HUES48 (cell line): ENCODE measurements around the gene MRPL47.
A peak's percentile ranks its signal among the peaks of the same experiment; 100 is the strongest.

Source experiments
- H3K27ac ChIP-seq: one replicate; pipeline ENCODE4 v1.7.0; 2013; ENCODE audit warnings: low read depth, low read length, inconsistent platforms
- H3K27me3 ChIP-seq: 2 replicates; pipeline ENCODE4 v1.6.1; 2013; ENCODE audit warnings: mild to moderate bottlenecking, low read length; ENCODE audit not compliant: control insufficient read depth, insufficient read depth
- H3K36me3 ChIP-seq: 2 replicates; pipeline ENCODE4 v1.6.1; 2013; ENCODE audit warnings: low read length; ENCODE audit not compliant: control insufficient read depth, insufficient read depth
- H3K4me1 ChIP-seq: 2 replicates; pipeline ENCODE4 v1.6.1; 2013; ENCODE audit warnings: mild to moderate bottlenecking, low read length; ENCODE audit not compliant: control insufficient read depth, insufficient read depth
- H3K4me3 ChIP-seq: 2 replicates; pipeline ENCODE4 v1.5.1; 2013; ENCODE audit warnings: mild to moderate bottlenecking, low read depth, low read length
- H3K9ac ChIP-seq: 2 replicates; pipeline ENCODE4 v1.6.1; 2013; ENCODE audit warnings: mild to moderate bottlenecking, low read depth, low read length, moderate library complexity
- H3K9me3 ChIP-seq: 2 replicates; pipeline ENCODE4 v1.6.1; 2013; ENCODE audit warnings: low read length; ENCODE audit not compliant: control insufficient read depth, insufficient read depth

MRPL47 gene

GRCh38 chr3:179589143-179589542 lies 15.3 kb downstream of the MRPL47 start:
- Histone ChIP-seq H3K9ac (no peak overlapping the region), H3K27me3 (no peaks in the 10 kb centered on the region), H3K9me3 (no peaks in the 10 kb centered on the region), H3K4me3 (no peak overlapping the region), H3K27ac (no peak overlapping the region), H3K36me3 (peaks cover 99% of the 10 kb centered on the region), H3K4me1 (no peaks in the 10 kb centered on the region)

- Histone ChIP-seq H3K4me1 (no peaks in the 10 kb centered on the region), H3K27ac (no peak overlapping the region), H3K4me3 (no peak overlapping the region), H3K9ac (no peak overlapping the region), H3K36me3 (peaks cover 94% of the 10 kb centered on the region), H3K9me3 (no peaks in the 10 kb centered on the region), H3K27me3 (no peaks in the 10 kb centered on the region)
Measured at GRCh38 chr3:179580992-179581391, 23.4 kb downstream of the MRPL47 start.

GRCh38 chr3:179565496-179565895 lies 38.9 kb downstream of the MRPL47 start:
- peaks cover 7% of the 10 kb centered on the region for H3K36me3 ChIP-seq
- no peak overlapping the region for H3K4me3 ChIP-seq
- no peak overlapping the region for H3K9ac ChIP-seq
- H3K9me3 ChIP-seq = no peaks in the 10 kb centered on the region
- peaks cover 5% of the 10 kb centered on the region for H3K4me1 ChIP-seq
- H3K27ac ChIP-seq = no peak overlapping the region
- H3K27me3 ChIP-seq = no peaks in the 10 kb centered on the region

GRCh38 chr3:179563271-179563783 lies 41.1 kb downstream of the MRPL47 start:
- Histone ChIP-seq H3K9me3 (no peaks in the 10 kb centered on the region), H3K36me3 (no peaks in the 10 kb centered on the region), H3K4me1 (peaks cover 5% of the 10 kb centered on the region), H3K4me3 (peak overlapping the region; percentile 85), H3K9ac (peak overlapping the region; percentile 65), H3K27me3 (no peaks in the 10 kb centered on the region), H3K27ac (peak overlapping the region; percentile 100)

GRCh38 chr3:179562591-179563270 lies 41.7 kb downstream of the MRPL47 start, which contains the start of gene ACTL6A:
ACTL6A (plus strand) TSS chr3:179562926; CDS start chr3:179563093, 167 bp downstream.
- peak within 1 kb of the TSS; percentile 85 for H3K4me3 ChIP-seq
- H3K9ac ChIP-seq = peak within 1 kb of the TSS; percentile 95
- H3K27ac ChIP-seq = peak within 1 kb of the TSS; percentile 100
- no peaks in the 10 kb centered on the region for H3K27me3 ChIP-seq
- no peaks in the 10 kb centered on the region for H3K36me3 ChIP-seq
- no peaks in the 10 kb centered on the region for H3K9me3 ChIP-seq
- H3K4me1 ChIP-seq = peaks cover 5% of the 10 kb centered on the region

- Histone ChIP-seq H3K27me3 (no peaks in the 10 kb centered on the region), H3K4me3 (no peak overlapping the region), H3K36me3 (no peaks in the 10 kb centered on the region), H3K27ac (no peak overlapping the region), H3K4me1 (peaks cover 5% of the 10 kb centered on the region), H3K9ac (no peak overlapping the region), H3K9me3 (no peaks in the 10 kb centered on the region)
Measured at GRCh38 chr3:179560791-179561190, 43.6 kb downstream of the MRPL47 start.

- no peaks in the 10 kb centered on the region for H3K27me3 ChIP-seq
- no peaks in the 10 kb centered on the region for H3K9me3 ChIP-seq
- no peak overlapping the region for H3K9ac ChIP-seq
- no peak overlapping the region for H3K4me3 ChIP-seq
- no peaks in the 10 kb centered on the region for H3K36me3 ChIP-seq
- no peak overlapping the region for H3K27ac ChIP-seq
- peaks cover under 1% of the 10 kb centered on the region; the same call in 1 of the 2 replicates for H3K4me1 ChIP-seq
Measured at GRCh38 chr3:179558742-179559364, 45.6 kb downstream of the MRPL47 start.

GRCh38 chr3:179551349-179552105 lies 52.9 kb downstream of the MRPL47 start:
- no peak overlapping the region for H3K9ac ChIP-seq

GRCh38 chr3:179546814-179547241 lies 57.6 kb downstream of the MRPL47 start:
- Histone ChIP-seq H3K27me3 (no peaks in the 10 kb centered on the region), H3K9me3 (no peaks in the 10 kb centered on the region), H3K9ac (no peak overlapping the region), H3K27ac (no peak overlapping the region), H3K4me1 (peaks cover 5% of the 10 kb centered on the region; the same call in 1 of the 2 replicates), H3K36me3 (no peaks in the 10 kb centered on the region), H3K4me3 (no peak overlapping the region)

More at GRCh38 chr3:179551349-179552105, 52.9 kb downstream of the MRPL47 start:
- Histone ChIP-seq H3K4me1 (peaks cover 5% of the 10 kb centered on the region; the same call in 1 of the 2 replicates), H3K27ac (no peak overlapping the region), H3K36me3 (no peaks in the 10 kb centered on the region), H3K27me3 (no peaks in the 10 kb centered on the region), H3K4me3 (no peak overlapping the region), H3K9me3 (no peaks in the 10 kb centered on the region)

- H3K27me3 ChIP-seq = no peaks in the 10 kb centered on the region
- no peaks in the 10 kb centered on the region for H3K9me3 ChIP-seq
- H3K27ac ChIP-seq = no peak overlapping the region
- no peaks in the 10 kb centered on the region for H3K36me3 ChIP-seq
- H3K9ac ChIP-seq = no peak overlapping the region
- peaks cover 5% of the 10 kb centered on the region; the same call in 1 of the 2 replicates for H3K4me1 ChIP-seq
- H3K4me3 ChIP-seq = no peak overlapping the region
Measured at GRCh38 chr3:179544981-179545645, 59.3 kb downstream of the MRPL47 start.
